HG02943 (cell line): ENCODE data around the gene TSC22D1.

Source experiments
- ATAC-seq: cut with Tn5 transposase; IDR thresholded peaks from one replicate; pipeline ENCODE4 v1.9.1; 2021; ENCODE audit warnings: mild to moderate bottlenecking, low read depth, moderate library complexity; ENCODE audit not compliant: unreplicated experiment

TSC22D1 gene

DNA sequence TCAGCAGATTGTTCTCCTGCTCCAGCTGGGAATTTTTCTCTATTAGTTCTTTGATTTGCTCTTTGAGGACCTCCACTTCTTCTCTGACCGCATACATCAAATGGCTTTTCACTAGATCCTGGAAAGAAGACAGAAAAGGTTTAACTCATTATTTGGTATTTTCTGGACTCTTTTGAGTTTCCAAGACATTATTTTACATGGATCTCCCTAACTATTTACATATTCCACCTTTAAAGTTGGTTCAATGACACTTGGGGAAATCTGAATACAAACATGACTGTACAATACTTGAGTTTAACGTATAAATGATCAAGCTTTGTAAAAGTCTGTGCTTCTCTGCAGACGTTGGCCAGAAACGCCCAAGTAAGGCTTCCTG lies 141.4 kb downstream of the TSC22D1 start:
- ATAC-seq, result no peak

DNA sequence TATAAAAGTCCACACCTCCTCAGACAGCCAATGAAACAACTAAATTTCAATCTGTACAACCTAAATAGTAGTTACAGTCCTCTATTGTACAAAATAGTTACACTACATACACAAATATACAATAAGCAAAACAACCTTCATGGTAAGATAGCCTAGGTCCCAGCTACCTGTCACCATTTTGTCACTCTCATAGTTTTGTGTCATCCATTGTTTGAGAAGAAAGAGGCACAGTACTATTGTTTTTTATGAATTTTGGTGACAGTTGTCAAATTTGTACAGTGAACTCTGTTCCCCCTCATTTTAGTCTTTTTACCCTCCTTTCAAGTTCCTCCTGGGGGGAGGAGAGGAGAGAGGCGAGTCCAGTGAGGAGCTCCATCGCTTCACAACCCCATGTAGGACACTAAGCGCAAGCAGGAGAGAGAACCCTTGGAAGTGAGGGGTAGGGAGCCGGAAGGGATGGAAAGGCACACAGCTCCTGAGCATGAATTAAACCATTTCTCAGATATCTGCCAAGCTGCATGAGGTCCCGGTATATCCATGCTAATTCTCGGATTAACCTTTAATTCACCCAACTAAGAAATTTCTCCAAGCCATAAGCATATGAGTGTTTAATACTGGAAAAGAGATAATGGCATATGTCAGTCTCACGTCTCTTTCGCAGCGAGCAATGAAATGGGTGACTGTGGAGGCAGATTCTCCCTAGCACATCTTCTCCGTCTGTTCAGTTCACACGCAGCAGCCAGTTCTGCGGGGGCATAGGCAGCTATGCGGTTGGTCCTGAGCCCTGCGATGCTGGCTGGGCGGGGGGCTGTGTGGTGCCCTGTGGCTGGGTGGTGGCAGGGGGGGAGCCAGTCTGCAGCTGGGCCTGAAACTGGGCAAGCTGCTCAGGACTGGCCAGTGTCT lies 142.0 kb downstream of the TSC22D1 start:
- no peak for ATAC-seq

DNA sequence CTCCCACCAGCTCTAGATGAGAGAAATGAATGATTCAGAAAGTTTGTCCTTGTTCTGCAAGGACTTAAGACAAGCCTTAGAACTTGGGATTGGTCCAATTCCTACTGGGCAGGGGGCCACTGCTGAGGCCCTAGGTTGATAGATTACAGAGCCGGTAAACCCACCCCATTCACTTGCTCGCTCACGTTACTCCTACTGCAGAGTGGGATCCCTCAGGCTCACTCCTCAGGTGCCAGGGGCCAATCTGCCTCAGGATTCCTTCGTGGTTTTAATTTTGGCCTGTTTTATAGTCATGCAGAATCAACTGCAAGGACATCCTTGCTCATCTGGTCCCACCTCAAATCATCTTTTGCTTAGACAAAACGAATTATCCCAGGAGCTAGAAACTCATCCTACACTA lies 143.5 kb downstream of the TSC22D1 start:
- no peak for ATAC-seq

DNA sequence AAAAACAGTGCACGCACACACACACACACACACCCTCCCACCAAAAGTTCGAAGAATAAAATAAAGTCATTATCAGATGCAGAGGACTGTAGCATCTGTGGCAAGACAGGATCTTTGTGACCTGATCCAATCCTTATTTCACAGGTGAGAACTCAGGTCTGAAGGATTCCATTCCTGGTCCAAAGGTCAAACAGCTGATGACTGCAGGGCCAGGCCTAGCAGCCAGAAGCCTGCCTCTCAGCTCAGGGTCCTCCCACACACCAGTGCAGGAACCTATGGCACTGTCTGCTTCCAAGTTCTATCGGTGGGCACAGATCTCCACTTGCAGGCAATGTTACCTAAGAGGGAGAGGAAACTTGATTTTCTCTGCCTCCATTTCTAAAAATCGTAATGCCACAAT lies 145.0 kb downstream of the TSC22D1 start:
- ATAC-seq, result no peak

DNA sequence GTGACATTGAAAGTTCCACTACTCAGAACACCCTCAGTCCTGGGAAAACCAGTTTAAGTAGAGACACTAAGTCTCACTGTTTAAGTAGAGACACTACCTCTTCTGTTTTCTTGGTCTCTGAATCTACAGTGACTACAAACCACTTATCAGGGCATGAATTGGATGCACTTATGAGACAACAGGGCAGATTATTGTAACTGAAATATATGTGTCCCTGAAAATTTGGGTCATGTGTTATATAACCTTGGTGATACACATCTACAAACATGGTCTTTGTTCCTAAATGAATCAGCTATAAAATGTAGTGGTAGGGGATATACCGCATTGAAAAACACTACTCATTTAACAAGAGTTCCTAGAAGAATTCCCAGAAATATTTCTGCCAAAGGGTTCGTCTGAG lies 146.8 kb downstream of the TSC22D1 start:
- no peak for ATAC-seq

DNA sequence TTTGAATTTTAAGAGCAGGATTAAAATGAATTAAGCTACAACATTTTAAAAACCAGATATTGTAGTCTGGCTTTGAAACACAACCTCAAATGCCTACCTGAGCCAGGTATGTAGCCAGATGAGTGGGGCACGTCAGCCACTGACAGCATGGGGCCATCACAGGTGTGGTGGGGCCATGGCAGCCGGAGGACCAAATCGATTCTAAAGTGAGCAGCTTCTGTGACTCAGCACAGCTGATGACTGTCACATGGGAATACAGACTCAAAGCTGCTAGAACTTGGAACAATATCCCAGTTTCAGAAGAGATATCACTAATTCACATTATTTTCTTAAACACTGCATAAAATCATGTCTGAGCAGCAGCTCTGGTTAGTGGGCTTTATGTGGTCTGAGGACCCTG lies 149.7 kb downstream of the TSC22D1 start:
- no peak for ATAC-seq

DNA sequence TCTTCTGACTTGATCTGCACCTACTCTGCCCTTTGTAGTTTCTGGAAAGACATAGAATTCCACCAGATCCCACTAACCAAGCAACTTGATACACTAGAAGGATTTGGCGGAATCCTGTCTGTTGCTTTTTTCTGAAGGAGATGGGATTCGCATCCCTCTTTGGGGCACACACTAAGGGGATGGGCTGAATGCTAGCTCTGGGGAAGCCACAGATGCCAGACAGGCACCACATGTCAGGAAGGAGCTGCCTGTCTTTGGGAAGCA lies 150.4 kb downstream of the TSC22D1 start:
- ATAC-seq, result no peak

DNA sequence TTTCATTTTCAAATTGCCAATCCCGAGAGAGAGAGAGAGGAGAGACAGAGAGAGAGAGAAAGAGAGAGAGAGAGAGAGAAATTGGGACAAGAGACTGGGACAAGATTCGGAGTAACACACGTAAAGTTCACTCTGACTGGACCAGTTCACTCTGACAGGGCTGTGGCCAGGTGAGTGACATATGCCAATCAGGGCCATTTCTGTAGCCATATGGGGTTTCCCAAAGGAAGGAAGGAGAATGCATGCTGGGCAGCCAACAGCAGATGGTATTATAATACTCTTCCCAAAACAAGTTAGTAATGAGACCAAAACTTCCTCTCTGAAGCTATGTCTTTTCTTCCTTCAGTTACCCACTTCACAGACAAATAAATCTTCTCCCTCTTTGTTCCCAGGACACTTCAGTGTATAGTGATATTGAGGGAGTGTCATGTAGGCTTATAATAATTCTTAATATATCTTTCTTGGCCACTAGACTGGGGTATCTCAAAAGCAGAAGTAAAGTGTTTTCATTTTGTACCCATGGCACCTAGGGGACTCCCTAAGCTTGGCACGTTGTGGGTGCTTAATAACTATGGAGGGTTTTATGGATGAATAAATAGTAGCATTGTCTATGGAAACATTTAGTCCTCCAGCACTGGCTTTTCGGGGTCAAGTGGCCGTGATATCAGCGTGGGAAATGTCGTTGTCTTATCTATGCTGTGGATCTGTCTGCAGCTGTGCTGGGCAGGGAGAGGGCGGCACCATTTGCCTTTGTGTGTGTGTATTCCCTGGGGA lies 150.9 kb downstream of the TSC22D1 start:
- no peak for ATAC-seq

DNA sequence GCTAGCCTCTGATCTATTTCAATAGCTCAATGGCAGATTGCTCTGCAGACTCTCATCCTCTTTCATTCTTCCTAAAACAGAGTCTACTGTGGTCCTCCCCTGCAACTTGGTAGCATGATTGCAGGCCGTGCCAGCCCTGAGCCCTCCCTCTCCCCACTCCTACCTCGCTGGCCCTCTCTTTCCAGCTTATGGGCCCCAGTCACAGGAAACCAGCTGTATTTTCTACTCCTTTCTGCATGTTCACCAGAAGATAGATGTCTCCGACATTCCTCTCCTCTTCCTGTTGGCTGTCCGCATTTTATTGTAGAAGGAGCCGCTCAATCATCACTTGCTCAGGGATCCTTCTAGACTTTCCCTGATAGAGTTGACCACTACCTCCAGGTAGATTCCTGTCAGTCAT lies 152.3 kb downstream of the TSC22D1 start:
- ATAC-seq, result no peak

DNA sequence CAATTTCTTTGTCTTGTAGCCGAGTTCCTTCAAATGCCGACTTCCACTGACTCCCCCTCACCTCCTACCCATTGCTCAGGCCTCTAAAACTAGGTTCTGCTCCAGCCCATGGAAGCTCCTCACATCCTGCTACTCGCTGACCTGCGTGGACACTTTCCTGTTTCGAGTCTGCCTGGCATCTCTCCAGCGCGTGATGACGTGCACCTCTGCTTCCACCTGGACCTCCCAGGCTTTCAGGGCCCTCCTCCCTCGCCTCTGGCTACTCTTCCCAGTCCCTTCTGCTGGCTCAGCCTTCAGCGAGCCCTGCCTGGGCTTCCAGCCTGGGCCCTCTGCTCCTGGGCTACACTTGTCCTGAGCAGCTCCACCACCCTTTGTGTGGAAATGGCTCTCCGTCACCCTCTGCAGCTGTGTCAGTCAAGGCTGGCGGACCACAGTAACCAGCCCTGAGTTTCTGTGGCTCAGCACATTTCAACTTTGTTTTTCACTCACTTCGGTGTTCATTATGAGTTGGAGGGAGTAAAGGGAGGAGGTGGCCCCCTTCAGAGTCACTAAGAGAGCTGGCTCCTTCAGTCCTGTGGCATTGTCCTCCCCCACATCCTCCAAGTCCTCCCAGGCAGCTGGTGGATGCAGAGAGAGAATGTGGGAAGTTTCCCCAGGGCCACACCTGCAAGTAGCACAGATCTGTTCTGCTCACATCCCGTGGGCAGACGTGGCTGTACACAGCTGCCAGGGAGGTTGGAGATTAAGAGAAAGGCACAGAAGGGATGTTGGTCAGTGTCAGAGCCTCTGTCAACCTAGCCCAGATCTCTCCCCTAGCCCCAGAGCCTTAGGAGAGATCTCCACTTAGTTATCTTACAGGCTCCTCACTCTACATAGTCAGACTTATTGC lies 153.1 kb downstream of the TSC22D1 start:
- no peak for ATAC-seq

DNA sequence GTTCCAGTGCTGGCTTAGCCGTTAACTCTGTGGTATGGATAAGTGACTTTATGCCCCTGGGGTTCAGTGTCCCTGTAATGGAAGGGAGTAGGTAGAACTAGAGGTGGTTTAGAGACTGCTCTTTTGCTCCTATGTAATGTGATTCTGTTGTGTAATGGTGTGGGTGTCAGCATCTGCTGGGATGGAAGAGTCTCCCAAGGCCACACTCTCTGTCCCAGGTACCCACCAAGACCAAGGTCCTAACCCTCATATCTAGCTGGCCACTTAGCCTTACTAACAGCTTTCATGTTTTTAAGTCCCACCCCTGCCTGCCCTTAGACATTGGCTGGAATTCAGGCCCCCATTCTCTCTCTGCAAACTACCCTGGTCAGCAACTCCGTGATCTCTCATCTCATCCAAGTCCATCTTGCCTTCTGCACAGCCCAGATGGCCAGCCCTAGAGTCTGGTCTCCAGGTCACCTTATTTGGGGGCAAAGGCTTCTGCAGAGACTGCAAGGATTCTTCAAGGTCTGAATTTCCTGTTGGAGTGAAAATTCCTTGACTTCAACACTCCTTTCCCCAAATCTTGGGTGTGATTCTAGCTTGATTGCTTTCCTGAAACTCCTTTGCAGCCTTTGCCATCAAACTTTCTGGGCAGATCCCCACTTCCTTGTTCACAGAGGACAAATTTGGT lies 154.1 kb downstream of the TSC22D1 start:
- ATAC-seq, result no peak

DNA sequence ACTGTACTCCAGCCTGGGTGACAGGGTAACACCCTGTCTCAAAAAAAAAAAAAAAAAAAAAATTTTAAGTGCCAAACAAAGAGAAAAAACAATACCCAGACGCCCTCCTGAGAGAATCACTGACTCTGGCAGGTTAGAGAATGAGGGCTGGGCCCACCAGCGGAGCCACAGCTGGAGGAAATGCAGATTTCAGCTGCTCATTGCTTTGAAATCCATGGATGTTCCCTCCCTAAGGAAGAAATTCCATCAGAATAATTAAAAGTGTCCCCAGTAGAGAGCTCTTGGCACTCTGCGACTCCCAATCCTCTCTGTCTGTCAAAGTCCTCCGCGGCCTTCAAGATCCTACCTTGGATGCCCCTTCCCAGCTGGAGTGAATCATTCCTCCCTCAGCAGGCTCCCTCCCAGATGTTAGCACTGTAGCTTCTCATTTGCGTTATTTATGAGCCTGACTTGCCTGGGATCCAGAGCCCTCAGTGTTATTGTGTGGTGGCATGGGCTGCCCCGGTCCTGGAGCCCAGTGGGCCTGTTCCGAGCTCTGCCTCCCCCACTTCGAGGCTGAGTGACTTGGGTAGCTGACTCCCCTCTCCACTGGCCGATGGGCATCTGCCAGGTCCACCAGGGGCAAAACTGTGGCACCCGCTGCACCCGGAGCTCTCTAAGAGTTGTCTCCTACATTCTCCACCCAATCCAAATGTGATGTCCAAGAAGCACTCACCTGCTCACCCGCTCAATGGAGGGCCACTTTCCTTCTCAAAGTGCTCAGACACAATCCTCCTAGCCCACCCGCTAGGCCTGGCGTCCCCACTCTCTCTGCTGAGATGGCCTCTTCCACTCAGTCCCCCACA lies 155.5 kb downstream of the TSC22D1 start:
- no peak for ATAC-seq

DNA sequence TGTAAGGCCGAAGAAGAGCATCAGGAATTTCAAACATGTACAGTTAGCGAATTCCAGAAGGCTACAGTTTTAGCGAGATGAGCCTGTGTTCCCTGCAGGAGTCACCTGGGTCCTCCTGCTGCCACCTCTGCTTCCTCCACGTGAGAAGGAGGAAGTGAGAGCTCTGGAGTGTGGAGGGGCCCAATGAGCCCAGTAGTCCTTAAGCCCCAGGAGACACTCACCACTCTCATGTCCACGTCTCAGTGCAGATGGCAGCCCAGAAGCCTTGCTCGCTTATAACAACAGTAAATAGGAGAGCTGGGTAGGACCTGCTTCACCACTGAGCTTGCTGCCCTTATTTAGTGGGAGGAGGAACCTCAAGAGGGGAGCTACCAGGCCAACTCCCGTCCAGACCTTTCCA lies 158.3 kb downstream of the TSC22D1 start:
- ATAC-seq, result no peak

DNA sequence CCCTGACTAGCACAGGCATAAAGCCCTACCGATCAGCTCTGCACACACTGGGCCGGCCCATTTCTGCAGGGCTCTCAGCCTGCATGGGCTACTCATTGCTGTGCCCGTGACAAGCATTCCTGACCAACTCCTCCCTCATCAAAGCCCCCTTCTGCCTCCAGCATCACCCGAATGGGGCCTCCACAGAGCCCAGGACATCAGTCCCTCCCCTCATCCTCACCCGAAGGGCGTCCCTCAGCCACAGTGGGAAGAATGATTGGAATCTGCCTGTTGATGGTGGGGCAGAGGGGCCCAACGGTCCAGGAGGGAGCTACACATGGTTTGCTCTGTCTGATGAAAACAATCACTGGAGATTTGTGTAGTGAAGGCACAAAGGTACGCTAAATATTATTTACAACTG lies 158.7 kb downstream of the TSC22D1 start:
- no peak for ATAC-seq

DNA sequence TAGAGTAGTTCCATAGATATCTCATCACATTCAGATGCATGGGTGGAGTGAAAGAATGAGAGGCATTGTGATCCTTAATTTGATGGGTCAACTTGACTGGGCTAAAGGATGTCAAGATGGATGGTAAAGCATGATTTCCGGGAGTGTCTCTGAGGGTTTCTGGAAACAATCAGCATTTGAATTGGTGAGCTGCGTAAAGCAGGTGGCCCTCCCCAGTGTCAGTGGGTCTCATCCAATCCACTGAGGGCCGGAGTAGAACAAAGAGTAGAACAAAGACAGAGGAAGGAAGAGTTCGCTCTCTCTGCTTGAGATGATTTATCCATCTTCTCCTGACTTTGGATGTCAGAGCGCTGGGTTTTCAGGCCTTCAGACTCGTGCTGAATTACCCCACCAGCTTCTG lies 159.4 kb downstream of the TSC22D1 start:
- no peak for ATAC-seq

DNA sequence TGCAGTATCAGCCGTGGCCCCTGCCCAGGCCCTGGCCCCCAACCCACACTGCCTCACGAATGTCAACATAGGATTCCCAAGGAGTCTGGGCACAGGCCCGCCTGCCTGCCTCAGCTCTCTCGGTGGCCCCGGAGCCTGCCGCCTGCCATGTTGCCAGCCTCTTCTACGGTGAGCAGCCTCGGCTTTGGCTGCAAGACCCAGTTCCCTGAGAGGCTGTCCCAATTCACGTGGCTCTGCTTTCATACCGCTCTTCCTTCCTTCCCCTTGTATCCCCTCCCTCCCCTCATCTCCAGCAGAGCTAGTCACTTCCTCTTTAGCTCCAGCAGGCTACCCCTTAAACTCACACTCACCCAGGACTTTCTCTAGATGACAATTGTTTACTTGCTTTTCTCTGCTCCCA lies 159.8 kb downstream of the TSC22D1 start:
- ATAC-seq, result no peak

DNA sequence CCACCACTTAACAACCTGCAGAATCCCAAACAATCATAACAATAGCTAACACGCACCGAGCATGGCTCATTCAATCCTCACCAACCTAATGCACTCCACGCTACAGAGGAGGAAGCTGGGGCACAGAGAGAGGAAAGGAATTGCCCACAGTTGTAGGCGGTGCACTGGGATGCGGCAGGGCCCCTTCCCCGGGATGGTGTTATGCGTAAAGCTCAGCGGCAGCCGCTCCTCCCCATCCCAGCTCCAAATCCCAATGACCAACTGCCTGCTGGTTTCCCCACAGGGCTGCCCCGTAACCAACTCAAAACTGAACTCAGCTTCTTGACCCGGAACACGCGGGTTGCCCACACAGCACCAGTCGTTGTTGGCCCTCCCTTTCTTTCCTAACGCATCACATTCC lies 160.3 kb downstream of the TSC22D1 start:
- no peak for ATAC-seq

DNA sequence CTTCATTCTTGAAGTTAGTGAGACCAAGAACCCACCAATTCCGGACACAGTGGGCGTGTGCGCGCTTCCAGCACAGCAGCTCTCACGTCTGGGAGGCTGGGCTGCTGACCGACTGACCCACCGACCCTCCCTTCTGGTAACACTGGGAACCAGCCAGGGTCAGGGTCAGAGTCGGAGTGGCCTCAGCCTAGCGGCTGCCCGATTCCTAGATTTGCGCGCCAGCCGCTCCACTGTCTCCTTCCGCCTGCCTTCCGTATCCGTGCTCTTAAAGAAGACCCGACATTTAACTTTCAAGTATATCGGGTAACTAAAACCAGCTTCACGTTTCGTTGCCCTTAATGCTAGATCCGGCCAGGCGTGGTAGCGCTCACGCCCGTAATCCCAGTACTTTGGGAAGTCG lies 161.4 kb downstream of the TSC22D1 start:
- no peak for ATAC-seq

DNA sequence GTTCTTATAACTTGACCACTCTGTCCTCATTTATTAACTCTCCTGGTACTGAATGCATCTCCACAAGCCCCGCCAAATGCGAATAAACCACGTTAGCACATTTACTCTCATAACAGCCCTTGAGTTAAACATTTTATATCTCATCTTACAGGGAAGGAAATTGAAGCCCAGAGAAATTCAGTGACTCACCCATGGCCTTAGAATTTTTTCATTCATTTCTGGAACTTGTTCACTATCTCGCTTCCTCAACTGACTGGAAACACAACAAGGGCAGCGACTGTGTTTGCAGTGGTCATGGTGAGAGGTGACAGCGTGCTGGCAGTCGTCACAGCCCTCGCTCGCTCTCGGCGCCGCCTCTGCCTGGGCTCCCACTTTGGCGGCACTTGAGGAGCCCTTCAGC lies 163.0 kb downstream of the TSC22D1 start:
- no peak for ATAC-seq
